Choroid plexus epithelial cell (primary cell): ENCODE results near the gene FRMD6.

Experiments
- DNase-seq: peaks from one replicate; pipeline ENCODE4 v3.0.0-alpha.2; 2010; ENCODE audit warnings: low read depth
- H3K4me3 ChIP-seq: 2 replicates; pipeline ENCODE4 v1.5.1; 2011; ENCODE audit warnings: low read depth, mild to moderate bottlenecking, control low read depth, low read length, moderate library complexity
- TF ChIP-seq, protein P1 (sequence below): conservative IDR thresholded peaks from 2 replicates; pipeline ENCODE4 v1.5.1; 2011; ENCODE audit warnings: low read depth, mild to moderate bottlenecking, control low read depth, inconsistent platforms, low read length, moderate library complexity

The FRMD6 gene

DNA sequence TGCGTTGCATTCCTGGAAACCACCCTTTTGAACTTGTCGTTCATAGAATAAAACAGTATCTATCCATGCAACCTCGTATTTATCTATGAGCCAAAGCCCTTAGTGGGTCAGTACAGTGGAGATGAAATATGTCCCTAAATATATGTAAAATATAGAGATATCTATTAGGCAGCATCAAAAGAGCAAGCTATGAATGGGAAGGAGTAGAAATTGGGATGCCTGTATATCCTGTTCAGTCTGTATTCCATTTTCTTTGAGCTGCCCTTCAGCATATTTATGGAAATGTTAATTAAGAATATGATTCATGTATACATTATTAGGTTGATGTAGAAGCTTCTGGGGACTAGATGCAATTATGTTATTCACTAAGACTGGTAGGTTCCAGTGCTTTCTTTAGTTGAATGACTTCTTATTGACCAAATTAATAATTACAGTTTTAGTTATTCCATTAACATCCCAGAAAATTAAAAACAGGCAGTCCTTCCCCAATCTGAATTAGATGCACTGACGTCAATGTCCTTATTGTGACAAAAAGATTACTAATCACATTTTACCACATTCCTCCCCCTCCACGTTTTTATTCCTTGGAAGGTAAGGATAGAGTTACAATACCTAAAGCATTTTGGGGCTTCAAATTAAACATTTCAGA lies 11.9 kb upstream of the FRMD6 start:
- H3K4me3 ChIP-seq = no peak overlapping the region
- TF ChIP-seq, protein P1, sequence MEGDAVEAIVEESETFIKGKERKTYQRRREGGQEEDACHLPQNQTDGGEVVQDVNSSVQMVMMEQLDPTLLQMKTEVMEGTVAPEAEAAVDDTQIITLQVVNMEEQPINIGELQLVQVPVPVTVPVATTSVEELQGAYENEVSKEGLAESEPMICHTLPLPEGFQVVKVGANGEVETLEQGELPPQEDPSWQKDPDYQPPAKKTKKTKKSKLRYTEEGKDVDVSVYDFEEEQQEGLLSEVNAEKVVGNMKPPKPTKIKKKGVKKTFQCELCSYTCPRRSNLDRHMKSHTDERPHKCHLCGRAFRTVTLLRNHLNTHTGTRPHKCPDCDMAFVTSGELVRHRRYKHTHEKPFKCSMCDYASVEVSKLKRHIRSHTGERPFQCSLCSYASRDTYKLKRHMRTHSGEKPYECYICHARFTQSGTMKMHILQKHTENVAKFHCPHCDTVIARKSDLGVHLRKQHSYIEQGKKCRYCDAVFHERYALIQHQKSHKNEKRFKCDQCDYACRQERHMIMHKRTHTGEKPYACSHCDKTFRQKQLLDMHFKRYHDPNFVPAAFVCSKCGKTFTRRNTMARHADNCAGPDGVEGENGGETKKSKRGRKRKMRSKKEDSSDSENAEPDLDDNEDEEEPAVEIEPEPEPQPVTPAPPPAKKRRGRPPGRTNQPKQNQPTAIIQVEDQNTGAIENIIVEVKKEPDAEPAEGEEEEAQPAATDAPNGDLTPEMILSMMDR = no peak
- no peak for DNase-seq

DNA sequence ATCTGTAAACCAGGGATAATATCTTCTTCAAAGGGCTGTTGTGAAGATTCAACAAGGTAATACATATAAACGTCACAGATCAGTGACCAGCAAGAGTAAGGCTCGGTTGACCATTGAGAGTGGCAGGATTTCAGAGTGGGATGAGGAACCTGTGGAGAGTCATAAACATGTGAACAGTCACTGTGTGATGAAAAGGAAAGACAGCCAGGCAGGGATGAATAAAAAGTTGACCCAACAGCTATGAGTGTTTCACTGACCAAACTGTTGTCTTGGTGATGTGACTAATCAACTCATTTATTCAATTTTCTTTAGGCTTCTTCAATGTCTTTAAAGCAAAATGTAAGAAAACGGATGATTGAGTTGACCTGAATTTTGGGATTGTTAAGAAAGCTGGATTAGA lies 8.6 kb upstream of the FRMD6 start:
- TF ChIP-seq, protein P1 = no peak
- DNase-seq = peak; percentile 55
- H3K4me3 ChIP-seq = no peak overlapping the region

DNA sequence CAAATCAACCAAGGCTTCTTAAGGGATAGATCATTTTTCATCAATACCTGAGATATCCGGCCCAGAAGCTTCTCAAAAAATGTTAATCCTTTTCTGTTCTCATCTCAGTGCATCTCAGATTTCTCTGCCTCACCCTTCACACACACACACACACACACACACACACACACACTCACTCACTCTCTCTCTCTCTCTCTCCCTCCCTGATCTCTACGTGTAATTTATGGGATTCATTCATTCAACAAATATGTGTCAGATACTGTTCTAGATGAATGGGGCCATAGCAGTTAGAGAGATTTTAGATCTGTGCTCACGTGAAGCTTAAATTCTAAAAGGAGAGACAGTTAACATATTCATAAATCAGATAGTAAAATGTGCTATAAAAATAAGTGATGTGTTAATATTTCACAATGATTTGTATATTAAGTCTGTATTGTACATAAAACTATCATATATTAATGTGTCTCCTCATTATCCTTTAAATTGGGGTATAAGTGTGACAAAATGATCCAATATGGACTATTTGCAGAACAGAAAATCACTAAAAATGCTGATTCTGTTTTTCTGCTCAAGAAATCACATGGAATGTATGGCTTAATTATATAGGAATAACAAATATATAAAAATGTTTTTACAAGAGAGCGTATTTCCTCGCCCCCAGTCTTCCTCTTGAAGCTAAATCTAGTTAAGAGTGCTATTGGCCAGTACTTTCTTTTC lies 7.3 kb upstream of the FRMD6 start:
- TF ChIP-seq, protein P1 = no peak
- no peak for DNase-seq
- H3K4me3 ChIP-seq = no peak overlapping the region

DNA sequence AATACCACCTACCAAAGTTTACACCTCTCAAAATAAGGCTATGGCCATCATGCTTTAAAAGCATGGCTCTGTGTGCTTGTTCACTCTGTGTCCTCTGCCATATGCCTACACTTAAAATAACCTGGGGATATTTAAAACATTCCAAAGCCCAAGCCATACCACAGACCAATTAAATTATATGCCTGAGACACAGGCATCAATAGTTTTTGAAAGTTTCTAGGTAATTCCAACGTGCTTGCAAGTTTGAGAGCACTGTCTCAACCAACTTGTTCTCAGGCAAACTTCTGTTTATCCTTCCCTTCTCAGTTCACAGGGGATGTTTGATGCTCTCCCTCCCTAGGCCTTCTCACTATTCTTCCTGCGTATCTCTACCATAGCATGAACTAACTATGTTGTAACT lies 3.4 kb upstream of the FRMD6 start:
- TF ChIP-seq, protein P1 = no peak
- H3K4me3 ChIP-seq = no peak overlapping the region
- DNase-seq = no peak

DNA sequence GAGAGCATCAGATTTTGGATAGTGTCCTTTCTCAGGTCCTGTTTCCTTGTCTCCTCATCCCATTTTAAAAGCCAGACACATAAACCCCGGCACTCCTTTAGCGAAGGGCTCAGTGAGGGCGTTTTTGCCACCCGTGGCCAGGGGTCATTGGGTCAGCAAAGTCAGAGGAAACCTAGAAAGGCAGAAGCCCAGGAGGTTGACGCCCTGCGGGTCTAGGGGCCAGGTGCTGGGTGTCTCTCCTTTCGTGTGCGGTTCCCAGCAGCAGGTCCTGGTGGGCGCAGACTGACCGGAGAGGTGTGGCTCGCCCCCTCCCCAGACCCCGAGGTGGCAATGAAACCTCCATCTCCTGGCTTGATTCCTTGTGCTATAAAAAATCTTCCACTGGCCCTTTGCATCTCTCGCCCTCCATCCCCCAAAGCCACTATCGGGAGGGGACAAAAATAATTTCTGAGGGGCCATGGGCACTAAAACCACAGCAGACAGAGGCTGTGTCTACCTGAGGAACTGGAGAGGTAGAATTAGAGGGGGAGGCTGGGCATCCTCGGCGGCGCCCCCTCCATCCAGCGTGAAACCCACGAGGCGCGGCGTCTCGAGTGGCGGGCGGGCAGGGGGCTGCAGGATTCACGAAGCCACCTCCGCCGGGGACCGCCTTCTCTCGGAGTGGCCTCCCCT lies 858 bp upstream of the FRMD6 start:
- peak overlapping the region; percentile 90 for H3K4me3 ChIP-seq
- TF ChIP-seq, protein P1 = no peak
- no peak for DNase-seq

DNA sequence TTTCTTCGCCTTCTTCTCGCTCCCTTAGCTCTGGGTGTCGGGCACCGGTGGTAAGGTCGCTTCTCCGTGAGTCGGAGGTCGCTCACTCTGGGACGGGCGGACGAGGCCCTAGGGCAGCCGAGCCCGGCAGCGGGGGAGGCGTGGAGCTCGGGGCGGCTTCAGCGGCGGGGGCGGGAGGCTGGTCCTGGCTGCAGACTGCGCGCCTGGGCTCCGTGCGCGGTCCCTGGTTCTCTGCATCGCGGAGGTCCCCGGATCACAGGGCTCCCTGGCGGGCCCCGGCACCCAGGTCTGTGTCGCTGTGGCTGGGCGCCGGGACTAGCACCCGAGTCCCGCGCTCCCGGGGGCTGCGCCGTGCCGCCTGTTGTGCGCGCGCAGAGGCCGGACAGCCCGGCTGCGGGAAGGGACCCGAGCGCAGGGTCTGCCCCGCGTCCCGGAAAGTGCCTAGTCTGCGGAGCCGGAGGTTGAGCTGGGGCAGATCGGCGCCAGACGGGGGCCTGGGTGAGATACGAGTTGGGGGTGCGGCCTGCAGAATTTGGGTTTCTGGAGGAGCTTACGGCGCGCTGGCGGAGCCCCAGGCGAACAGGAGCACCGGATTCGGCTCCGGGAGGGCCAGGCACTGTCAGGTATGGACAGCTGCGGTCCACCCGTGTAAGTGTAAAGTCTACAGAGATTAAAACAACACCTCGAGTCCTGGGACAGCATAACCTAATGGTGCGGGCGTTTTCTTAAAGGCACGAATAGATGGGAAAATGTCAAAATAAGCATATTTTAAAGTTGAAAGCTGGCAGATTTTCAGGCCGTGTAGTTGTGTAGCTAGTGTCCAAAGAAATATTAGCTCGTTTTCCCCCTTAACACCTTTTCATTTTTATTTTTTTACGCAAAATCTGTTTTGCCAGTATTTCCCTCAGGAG lies 713 bp downstream of the FRMD6 start:
- DNase-seq = no peak
- TF ChIP-seq, protein P1 = no peak
- peak overlapping the region; percentile 91 for H3K4me3 ChIP-seq
